Measurements from ENCODE around the gene TACC3. TPM values are rescaled to one million over a fixed set of nuclear protein-coding genes. Genes with fewer than 3 reads are reported as not detected.

Gene TACC3
- total and polyA plus RNA-seq, 7 donors: 4.3 to 55.9 (median 7.5) TPM

DNA sequence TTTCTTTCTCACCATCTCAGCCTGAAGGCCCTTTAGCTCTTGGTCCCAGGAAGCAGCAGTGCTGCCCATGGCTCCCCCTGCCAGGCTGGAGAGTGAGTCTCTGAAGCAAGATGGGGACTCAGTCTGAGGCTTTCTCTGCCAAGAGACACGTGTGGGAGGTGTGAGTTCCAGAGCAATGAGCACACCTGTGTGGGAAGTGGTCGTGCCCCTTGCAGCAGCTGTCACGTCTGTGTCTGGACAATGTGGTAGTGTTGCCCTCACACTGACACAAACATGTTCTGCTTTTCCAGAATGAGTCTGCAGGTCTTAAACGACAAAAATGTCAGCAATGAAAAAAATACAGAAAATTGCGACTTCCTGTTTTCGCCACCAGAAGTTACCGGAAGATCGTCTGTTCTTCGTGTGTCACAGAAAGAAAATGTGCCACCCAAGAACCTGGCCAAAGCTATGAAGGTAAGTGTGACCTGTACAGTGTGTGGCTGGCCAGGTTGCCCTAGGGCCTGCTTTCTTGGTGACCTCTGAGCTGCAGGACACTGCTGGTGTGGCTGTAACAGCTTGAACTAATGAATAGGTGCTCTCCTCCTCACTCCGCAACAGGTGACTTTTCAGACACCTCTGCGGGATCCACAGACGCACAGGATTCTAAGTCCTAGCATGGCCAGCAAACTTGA is 1.9 kb downstream of the TACC3 start:
- Histone ChIP-seq H3K4me3 (peak overlapping the region in 1 of 4 donors; percentile 5), H3K9me3 (no peaks in the 10 kb centered on the region), H3K27me3 (no peaks in the 10 kb centered on the region), H3K36me3 (peaks cover 0 to 28% (median under 1%) of the 10 kb centered on the region in 4 donors), H3K4me1 (peaks cover 0 to 45% (median 31%) of the 10 kb centered on the region in 4 donors), H3K27ac (peak overlapping the region in 3 of 4 donors; percentile 23 to 60 (median 24))
- intact Hi-C loops (cut with DNase I): loop anchor here (10.0 kb wide), 1 partner anchor 78 kb away; no protein-coding TSS in a partner anchor
- DNase-seq: no peak
- TF ChIP-seq POLR2AphosphoS5 (IDR thresholded peaks at IDR 0.05): peak in 1 of 4 donors; percentile 13
- TF ChIP-seq, protein P1, sequence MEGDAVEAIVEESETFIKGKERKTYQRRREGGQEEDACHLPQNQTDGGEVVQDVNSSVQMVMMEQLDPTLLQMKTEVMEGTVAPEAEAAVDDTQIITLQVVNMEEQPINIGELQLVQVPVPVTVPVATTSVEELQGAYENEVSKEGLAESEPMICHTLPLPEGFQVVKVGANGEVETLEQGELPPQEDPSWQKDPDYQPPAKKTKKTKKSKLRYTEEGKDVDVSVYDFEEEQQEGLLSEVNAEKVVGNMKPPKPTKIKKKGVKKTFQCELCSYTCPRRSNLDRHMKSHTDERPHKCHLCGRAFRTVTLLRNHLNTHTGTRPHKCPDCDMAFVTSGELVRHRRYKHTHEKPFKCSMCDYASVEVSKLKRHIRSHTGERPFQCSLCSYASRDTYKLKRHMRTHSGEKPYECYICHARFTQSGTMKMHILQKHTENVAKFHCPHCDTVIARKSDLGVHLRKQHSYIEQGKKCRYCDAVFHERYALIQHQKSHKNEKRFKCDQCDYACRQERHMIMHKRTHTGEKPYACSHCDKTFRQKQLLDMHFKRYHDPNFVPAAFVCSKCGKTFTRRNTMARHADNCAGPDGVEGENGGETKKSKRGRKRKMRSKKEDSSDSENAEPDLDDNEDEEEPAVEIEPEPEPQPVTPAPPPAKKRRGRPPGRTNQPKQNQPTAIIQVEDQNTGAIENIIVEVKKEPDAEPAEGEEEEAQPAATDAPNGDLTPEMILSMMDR (IDR thresholded peaks at IDR 0.05): no peak
- WGBS, 2 donors: 51 to 77% methylated on average over 12 of the region's 12 CpGs

DNA sequence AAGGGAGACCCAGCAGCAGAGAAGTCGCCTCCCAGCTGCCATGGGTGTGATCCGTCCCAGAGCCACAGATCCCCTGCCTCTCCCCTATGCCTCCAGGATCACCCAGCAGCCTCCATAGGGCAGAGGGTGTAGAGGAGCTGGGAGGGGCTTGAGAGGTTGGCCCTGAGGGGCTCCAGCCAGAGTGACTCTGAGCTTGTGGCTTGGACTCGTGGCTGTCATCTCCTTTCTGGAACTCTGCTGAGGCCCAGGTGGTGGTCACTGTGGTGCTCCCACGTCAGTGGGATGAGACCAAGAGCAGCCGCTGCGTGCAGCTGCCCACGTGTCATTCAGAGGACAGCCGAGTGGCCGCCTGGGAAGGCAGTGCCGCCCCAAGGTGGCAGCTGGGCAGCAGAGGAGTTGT is 4.2 kb downstream of the TACC3 start:
- Histone ChIP-seq H3K9me3 (no peaks in the 10 kb centered on the region), H3K4me3 (no peak overlapping the region), H3K27ac (no peak overlapping the region), H3K27me3 (no peaks in the 10 kb centered on the region), H3K4me1 (peaks cover 0 to 25% (median 15%) of the 10 kb centered on the region in 4 donors), H3K36me3 (peaks cover 0 to 31% (median under 1%) of the 10 kb centered on the region in 4 donors)
- TF ChIP-seq POLR2AphosphoS5 (IDR thresholded peaks at IDR 0.05): no peak
- TF ChIP-seq POLR2A (IDR thresholded peaks at IDR 0.05): no peak
- no peak for TF ChIP-seq EP300 (IDR thresholded peaks at IDR 0.05)
- TF ChIP-seq, protein P1 (IDR thresholded peaks at IDR 0.05): no peak
- intact Hi-C loops (cut with DNase I): loop anchor here (10.0 kb wide), 1 partner anchor 81 kb away; no protein-coding TSS in a partner anchor
- 90 to 94% methylated on average over 10 of the region's 10 CpGs for WGBS, 2 donors
- no peak for DNase-seq

DNA sequence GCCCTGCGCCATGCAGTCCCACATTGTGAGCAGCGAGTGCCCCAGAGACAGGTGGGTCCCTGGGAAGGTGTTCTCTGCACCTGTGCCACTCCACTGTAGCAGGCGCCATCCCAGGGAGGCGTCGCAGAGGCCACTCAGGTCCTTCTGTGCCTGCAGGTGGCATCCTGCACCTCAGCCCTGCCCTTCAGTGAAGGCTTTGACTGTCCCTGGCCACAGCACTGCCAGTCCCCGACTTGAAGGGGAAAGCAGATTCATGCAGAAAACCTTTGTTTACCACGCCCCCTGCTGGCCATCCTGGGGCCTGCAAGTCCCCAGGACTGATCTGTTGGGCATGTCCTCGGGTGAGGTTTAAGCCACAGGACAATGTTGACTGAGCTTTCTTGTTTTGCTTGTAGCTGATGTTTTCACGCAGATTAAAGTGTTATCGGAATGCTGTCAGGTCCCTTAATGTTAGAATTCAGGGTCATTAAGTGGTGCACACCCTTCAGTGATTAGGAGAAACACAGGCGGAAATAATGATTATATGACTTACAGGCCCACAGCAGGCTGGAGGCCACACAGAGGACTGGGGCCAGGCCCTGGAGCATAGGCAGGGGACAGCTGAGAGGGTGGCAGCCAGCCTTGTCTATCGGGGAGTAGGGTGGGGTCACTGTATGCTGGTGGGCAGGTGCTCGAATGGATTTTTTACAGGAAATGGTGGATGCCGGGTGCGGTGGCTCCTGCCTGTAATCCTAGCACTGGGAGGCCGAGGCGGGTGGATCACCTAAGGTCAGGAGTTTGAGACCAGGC is 5.0 kb downstream of the TACC3 start:
- H3K4me3 ChIP-seq: no peak overlapping the region
- H3K4me1 ChIP-seq: peaks cover 0 to 24% (median 15%) of the 10 kb centered on the region in 4 donors
- WGBS, 2 donors: 46 to 60% methylated on average over 17 of the region's 17 CpGs
- no peak for TF ChIP-seq POLR2A (IDR thresholded peaks at IDR 0.05)
- TF ChIP-seq, protein P1 (IDR thresholded peaks at IDR 0.05): peak; percentile 84 to 97 (median 91)
- peaks cover 0 to 38% (median 8%) of the 10 kb centered on the region in 4 donors for H3K36me3 ChIP-seq
- peak; percentile 91 for DNase-seq
- H3K27me3 ChIP-seq: no peaks in the 10 kb centered on the region
- intact Hi-C loops (cut with DNase I): loop anchor here (1.0 to 10.0 kb wide), 2 partner anchors 33 to 82 kb away; no protein-coding TSS in a partner anchor
- no peaks in the 10 kb centered on the region for H3K9me3 ChIP-seq
- H3K27ac ChIP-seq: peak overlapping the region in 3 of 4 donors; percentile 1 to 47 (median 47)

DNA sequence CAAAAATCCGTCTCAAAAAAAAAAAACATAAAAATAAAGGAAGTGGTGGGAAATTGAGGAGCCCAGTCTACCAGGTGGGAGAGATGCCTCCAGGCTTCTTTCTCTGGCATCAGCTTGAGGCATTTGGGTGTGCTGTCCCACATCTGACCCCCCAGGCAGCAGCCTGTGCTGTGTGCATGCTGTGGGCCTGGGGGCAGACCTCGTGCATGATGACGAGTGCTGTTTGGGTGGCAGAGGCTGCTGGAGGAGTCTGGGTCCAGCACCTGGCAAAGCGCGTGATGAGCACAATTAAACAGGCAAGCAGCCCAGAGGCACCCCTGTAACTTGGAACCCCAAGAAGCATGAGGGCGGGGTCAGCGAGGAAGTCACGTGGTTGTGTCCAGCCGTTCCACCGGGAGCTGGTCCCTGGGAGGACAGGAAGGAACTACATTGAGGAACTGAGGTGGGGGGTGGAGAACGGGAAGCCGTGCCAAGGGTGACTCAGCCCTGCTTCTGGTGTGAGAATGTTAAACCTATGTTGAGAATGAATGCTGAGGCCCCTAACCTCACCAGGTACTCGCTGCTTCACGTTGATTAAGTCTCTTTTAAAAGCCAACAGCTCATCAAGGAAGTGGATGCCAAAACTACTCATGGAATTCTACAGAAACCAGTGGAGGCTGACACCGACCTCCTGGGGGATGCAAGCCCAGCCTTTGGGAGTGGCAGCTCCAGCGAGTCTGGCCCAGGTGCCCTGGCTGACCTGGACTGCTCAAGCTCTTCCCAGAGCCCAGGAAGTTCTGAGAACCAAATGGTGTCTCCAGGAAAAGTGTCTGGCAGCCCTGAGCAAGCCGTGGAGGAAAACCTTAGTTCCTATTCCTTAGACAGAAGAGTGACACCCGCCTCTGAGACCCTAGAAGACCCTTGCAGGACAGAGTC is 6.1 kb downstream of the TACC3 start:
- peaks cover 0 to 14% (median 6%) of the 10 kb centered on the region in 4 donors for H3K4me1 ChIP-seq
- peaks cover 0 to 42% (median 8%) of the 10 kb centered on the region in 4 donors for H3K36me3 ChIP-seq
- H3K4me3 ChIP-seq: no peak overlapping the region
- peak overlapping the region in 3 of 4 donors; percentile 25 to 47 (median 47) for H3K27ac ChIP-seq
- no peaks in the 10 kb centered on the region for H3K9me3 ChIP-seq
- intact Hi-C loops (cut with DNase I): loop anchor here (10.0 kb wide), 1 partner anchor 83 kb away; no protein-coding TSS in a partner anchor
- TF ChIP-seq POLR2A (IDR thresholded peaks at IDR 0.05): no peak
- peak in 1 of 4 donors; percentile 42 for TF ChIP-seq POLR2AphosphoS5 (IDR thresholded peaks at IDR 0.05)
- no peaks in the 10 kb centered on the region for H3K27me3 ChIP-seq
- no peak for DNase-seq
- WGBS, 2 donors: 70 to 72% methylated on average over 18 of the region's 18 CpGs
